ENCODE data around the gene PDE4B.

Gene PDE4B

DNA sequence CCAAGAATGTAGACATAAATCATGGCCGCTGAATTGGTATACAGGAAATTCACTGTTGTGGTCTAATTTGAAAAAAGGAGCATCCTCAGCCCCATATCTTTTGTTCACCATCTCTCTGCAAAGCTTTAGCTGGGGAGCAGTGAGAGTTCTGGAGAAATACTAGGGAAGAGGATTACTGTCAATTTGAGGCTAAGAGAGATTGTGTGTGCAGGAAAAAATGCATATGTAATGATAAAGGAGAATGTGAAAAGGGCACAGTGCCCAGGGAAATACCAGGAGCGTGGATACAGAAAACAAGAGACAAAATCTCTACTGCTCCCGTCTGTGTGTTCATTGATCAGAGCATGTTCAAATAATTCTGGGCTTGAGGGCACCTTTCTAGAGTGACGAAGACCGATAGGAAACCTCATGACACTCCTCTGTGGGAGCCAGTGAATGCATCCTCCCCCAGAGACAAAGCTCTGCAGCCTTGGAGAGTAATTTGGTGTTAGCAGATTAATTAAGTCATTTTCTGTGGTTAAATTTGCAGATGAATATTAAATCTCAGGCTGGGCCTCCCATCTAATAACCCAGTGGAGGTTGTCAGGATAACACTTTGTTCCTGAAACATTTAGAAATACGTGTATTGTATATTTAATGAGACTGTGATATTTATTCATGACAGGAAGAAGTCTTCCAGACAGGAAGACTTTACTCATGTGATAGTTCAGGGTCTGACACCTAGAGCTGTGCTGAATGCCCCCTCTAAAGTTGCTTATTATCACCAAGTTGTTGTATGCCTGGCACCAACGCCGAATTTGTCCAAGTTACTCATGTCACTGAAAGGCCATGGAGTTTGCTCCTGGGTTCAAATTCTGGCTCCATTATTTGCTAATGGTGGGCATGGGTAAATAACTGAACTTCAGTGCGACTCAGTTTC is 453.9 kb downstream of the PDE4B start:
- no peak for DNase-seq

DNA sequence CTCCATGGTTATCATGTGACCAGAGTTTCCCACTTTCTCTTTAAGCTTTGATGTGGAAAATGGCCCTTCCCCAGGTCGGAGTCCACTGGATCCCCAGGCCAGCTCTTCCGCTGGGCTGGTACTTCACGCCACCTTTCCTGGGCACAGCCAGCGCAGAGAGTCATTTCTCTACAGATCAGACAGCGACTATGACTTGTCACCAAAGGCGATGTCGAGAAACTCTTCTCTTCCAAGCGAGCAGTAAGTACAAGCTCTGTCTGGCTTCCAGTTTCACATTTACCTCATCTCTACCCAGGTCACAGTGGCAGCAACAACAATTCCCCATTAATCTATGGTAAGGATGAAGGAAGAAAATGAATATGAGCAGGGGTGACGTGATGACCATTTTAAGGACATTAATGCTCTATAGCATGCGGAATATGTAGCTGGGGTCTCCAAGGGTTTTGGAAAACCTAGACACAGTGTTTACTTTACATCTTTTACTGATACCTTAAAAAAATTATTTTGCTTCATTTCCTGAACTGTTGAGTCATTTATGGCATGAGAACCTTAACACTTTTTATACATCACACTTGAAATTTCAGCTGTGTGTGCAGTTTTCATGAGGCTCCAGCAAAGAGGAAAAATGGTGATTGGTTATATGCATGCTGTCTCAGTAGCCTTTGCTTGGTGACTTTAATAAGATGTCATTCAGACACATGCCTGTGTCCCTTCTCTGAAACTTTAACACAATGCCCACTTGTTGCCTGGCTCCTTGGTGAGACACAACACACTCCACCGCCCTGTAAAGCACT is 454.9 kb downstream of the PDE4B start:
- no peak for DNase-seq

- no peak for DNase-seq
Measured at GRCh38 chr1:66248257-66248656, 455.6 kb downstream of the PDE4B start.

DNA sequence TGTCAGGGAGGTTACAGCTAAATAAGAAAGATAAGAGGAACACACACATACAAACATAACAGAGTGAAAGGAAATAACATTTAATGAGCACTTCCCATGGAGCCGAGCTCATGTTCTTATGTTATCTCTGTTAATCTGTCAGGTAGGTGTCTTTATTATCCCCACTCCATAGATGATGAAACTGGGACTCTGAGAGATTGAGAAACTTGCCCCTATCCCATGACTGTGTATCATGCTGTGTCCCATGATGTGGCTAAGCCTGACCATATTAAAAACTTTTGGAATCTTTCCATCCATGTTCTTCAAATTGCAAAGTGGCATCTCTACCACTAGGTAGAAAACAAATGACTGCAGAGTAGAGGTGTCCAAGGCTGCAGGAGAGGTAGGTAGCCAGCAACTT is 456.1 kb downstream of the PDE4B start:
- DNase-seq: no peak

DNA sequence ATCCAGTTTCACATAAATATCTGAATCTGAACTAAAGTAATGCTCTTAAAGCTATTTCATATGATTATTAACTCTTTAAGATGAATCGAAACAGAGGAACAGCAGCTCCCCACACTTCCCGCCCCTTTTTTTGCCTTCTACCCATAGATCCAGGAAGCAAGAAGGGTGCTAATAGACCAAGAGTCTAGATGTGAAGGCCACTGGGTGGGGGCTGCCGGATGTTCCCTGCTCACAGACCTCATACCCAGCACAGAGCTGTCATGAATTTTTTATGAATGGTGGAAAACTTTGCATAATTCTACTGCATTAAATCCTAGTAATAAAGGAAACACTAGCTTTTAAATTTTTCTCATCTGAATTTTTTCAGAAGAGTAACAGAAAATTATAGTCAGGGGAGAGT is 457.4 kb downstream of the PDE4B start:
- DNase-seq: no peak

- DNase-seq: no peak
Measured at GRCh38 chr1:66250478-66250877, 457.8 kb downstream of the PDE4B start.

DNA sequence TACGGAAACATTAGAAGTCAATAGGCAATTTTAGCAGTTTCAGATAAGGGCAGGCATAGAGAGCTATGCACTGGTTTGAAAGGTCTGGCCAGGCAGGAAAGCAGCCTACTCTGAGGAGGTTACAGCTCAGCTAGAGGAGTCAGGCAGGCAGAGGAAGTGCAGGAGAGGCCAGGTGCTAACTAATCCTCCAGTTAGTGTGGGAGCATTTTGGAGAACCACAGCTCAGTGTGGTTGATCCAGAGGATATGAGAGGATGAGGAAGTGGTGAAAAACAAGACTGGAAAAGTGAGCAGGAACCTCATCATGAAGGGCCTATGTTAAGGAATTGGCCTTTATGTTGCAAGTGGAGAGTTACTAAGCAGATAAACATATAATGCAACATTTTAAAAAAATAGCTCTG is 458.9 kb downstream of the PDE4B start:
- no peak for DNase-seq

DNA sequence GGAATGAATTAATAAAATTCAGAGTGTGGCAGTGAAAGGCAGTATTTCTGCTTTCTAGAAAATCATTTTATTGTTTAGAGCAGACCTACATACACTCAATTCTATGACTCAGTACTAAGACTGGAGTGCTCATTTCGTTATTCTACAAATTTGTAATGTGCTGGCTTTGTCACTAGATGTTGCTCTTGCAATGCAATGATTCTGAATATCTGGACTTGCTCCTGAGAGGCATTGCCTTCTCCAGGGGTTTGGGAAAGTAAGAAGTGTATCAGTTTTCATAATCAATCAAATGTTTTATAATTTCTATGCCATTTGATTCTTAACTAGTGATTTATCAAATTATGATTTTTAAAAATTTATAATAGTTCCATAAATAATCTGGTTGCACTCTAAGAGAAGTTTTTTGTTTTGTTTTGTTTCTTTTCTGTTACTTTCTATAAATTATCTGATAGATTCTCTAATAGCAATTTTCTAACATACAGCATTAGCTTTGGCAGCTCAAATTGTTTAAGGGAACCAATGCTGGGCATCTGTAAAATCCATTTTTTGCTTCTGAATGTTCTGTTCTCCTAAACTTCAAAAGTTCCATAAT is 460.7 kb downstream of the PDE4B start:
- DNase-seq: peak; percentile 9

DNA sequence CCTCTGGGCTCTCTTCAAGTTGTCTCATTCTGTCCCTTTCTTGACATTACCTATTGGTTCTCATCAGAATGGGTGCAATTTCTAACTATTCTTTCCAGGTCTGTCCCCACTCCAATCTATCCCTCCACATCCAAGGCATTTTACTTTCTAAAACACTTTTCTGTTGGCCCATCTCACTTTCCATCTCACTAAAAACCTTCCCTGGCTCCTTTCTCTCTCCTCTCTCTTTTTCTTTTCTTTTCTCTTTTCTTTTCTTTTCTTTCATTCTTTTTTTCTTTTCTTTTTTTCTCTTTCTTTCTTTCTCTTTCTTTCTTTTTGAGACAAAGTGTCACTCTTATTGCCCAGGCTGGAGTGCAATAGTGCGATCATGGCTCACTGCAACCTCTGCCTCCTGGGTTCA is 462.1 kb downstream of the PDE4B start:
- no peak for DNase-seq

DNA sequence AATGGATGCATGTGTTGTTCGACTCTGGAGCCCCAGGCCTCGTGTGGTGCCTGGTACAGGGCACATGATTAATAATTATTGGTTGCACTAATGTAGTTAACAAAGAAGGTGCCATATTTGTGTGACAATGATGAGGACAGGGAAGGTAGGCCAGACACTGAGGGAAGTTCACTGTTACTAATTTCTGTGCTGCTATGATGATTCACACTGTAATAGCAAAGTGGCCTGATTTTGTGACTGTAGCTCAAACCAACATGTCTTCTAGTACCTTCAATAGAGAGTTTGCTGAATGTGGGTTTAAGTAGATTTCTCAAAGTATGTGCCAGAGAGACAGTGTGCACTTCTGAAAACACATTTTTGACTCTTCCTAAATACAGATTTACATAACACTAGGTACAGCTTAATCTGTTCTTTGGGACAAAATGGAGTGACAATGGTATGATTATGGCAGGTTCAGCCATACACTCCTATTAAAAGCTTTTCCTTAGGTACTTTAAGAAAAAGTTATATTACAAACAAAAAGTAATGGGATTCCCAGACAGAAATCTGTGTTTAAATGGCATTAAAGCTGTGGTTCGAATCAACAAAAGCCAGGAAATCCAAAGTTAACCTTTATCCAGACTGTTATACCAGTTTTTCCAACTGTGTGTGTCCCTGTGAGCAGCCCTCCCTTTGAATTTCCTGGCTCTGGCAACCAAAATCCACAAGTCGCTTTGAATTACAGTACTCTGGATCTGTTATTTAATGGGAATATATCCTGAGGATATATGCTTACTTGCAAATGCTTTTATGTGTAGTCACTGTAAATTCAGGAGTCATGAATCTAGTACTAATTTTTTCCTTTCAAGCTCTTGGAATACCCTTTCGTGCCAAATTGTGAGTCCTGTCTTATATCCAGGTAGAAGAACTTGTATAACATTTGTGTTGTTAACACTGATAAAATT is 464.2 kb downstream of the PDE4B start:
- no peak for DNase-seq

GRCh38 chr1:66258404-66259105 is 465.9 kb downstream of the PDE4B start:
- no peak for DNase-seq

DNA sequence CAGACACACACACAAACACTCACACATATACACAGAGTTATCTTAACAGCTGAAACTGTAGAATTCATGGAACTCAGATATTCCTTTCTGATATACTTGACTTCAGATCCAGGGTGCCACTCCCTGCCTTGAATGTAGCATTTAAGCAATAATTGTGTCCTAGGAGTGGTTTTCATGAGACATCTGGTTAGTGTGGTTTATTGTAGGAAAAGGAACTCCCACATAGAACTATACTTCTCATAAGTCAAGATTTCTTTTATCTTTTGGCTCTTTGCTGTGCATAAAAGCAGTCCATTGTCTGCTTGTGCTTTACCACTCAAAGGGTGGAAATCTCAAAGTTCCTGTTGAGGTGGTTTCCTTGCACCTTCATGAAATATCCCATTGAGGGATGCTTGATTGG is 468.7 kb downstream of the PDE4B start:
- no peak for DNase-seq

DNA sequence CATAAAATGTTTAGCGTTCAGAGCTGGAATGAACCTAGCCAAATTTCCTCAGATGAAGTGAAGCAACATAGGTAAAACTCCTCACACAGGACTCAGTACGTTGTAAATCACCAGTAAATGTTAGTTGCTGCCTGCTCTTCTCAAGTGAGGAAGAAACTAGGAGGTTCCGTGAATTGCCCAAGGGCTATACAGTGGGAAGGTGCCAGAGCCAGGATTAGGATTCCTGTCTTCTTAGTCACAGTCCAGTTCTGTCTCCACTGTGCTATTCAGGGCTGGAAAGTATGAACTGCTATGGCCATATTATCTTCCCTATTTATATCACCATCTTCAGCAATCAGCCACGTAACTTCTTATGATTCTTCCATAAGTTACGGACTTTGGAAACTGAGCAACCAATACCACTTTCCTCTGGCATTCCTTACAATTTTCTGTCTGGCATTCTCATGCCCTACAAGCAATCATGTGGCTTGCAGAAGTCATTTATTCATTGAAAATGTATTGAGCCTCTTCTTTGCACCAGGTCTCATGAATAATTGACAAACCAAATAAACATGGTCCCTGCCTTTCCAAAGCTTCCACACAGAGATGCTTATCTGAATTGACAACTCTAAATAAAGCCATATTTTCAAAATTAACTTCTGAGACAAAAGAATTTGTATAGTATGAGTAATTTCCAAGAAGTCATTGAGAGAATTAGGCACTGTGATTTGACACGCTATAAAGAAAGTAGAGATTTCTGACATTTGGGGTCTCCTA is 469.7 kb downstream of the PDE4B start:
- no peak for DNase-seq

GRCh38 chr1:66265268-66265667 is 472.6 kb downstream of the PDE4B start:
- DNase-seq: no peak

GRCh38 chr1:66265796-66266195 is 473.1 kb downstream of the PDE4B start:
- no peak for DNase-seq

DNA sequence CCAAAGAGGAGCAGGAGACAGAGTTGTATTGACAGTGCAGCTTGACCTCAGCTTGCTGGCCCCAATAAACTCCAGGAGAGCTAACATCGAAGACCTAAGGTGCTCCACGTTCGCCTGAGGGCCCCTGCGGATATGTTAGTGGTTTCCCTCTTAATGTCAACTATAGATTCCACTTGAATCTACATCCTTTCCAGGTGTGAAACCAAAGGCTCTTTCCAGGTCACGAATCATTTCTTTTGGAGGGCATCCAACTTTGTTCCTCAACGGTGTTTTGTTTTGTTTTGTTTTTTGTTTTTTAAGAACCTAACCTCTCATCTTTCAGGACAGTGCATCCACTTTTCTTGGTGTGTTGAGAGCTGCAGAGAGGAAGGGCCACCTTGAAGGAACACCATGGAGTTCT is 473.7 kb downstream of the PDE4B start:
- DNase-seq: no peak

GRCh38 chr1:66266756-66267155 is 474.1 kb downstream of the PDE4B start:
- DNase-seq: no peak

- no peak for DNase-seq
Measured at GRCh38 chr1:66267201-66267940, 474.7 kb downstream of the PDE4B start.

- DNase-seq: no peak
Measured at GRCh38 chr1:66269222-66269621, 476.5 kb downstream of the PDE4B start.

DNA sequence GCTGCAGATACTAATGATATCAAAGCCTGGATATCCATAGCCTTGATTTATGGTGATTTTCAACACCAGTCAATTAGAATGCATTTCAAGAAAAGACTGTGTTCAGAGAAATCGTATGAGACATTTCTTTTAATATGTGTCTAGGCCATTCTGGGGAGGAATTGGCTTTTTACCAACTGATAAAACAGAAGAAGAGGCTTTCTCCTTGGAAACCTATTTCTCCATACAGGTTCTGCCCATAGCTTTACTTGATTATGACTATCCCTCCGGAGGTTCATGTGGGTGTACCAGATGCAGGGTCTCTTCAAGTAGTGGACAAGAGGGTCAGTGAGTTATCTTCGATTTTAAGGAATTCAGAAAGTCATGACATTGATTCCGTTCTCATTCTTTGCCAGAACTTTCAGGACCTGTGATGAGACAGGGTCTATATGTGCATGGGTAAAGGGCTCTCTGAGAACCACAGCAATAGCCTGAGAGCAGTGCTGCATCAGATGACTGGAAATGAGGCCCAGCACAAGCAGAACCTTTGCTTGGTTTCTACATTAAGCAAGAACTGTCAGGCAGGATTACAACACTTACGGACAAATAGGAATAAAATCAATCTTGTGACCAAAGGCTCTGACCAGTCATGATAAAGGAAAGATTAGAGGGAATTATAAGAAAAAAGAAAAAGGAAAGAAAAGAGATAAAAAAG is 477.6 kb downstream of the PDE4B start:
- DNase-seq: no peak
